ENCODE data around the gene FAM20C. TPM values are rescaled to one million over a fixed set of nuclear protein-coding genes. Genes with fewer than 3 reads are reported as not detected.

Gene FAM20C
- total RNA-seq, 2 donors from 2014 or later: 1.4 to 2.8 TPM

GRCh38 chr7:282621-283020 is 90.2 kb downstream of the FAM20C start:
- no peak overlapping the region for H3K27ac Mint-ChIP-seq

GRCh38 chr7:284762-285722 is 92.7 kb downstream of the FAM20C start:
- Mint-ChIP-seq H3K36me3 (ENCODE audit: low read depth) (peaks cover 5% of the 10 kb centered on the region), H3K4me3 (no peak overlapping the region), H3K27ac (no peak overlapping the region), H3K27me3 (peaks cover 54% of the 10 kb centered on the region), H3K4me1 (peaks cover 2% of the 10 kb centered on the region)
- no peak for ATAC-seq
- no peaks in the 10 kb centered on the region for H3K9me3 ChIP-seq (ENCODE audit: control insufficient read depth, low read length, poor library complexity, severe bottlenecking)
- DNase-seq: no peak

More at GRCh38 chr7:282621-283020, 90.2 kb downstream of the FAM20C start:
- Mint-ChIP-seq H3K36me3 (ENCODE audit: low read depth) (peaks cover 5% of the 10 kb centered on the region), H3K27me3 (peaks cover 38% of the 10 kb centered on the region), H3K4me3 (no peak overlapping the region), H3K4me1 (peaks cover 2% of the 10 kb centered on the region)
- no peak for ATAC-seq
- no peaks in the 10 kb centered on the region for H3K9me3 ChIP-seq (ENCODE audit: control insufficient read depth, low read length, poor library complexity, severe bottlenecking)
- no peak for DNase-seq

- no peaks in the 10 kb centered on the region for H3K9me3 ChIP-seq (ENCODE audit: control insufficient read depth, low read length, poor library complexity, severe bottlenecking)
- Mint-ChIP-seq H3K4me3 (no peak overlapping the region), H3K36me3 (ENCODE audit: low read depth) (peaks cover 4% of the 10 kb centered on the region), H3K4me1 (peaks cover 2% of the 10 kb centered on the region), H3K27ac (no peak overlapping the region), H3K27me3 (peaks cover 50% of the 10 kb centered on the region)
- ATAC-seq: no peak
- DNase-seq: no peak
These were observed 93.4 kb downstream of the FAM20C start for GRCh38 chr7:285731-286130.

- DNase-seq: no peak
- peaks cover 2% of the 10 kb centered on the region for H3K36me3 Mint-ChIP-seq (ENCODE audit: low read depth)
- H3K4me1 Mint-ChIP-seq: peaks cover 2% of the 10 kb centered on the region
- H3K9me3 ChIP-seq (ENCODE audit: control insufficient read depth, low read length, poor library complexity, severe bottlenecking): no peaks in the 10 kb centered on the region
- no peak for ATAC-seq
- peaks cover 44% of the 10 kb centered on the region for H3K27me3 Mint-ChIP-seq
- no peak overlapping the region for H3K27ac Mint-ChIP-seq
- no peak overlapping the region for H3K4me3 Mint-ChIP-seq
These were observed 93.9 kb downstream of the FAM20C start for GRCh38 chr7:286266-286665.

GRCh38 chr7:288671-289101 is 96.3 kb downstream of the FAM20C start:
- peaks cover 2% of the 10 kb centered on the region for H3K36me3 Mint-ChIP-seq (ENCODE audit: low read depth)
- peaks cover 2% of the 10 kb centered on the region for H3K4me1 Mint-ChIP-seq
- DNase-seq (no peak), ATAC-seq (no peak)
- no peaks in the 10 kb centered on the region for H3K9me3 ChIP-seq (ENCODE audit: control insufficient read depth, low read length, poor library complexity, severe bottlenecking)
- no peak overlapping the region for H3K27ac Mint-ChIP-seq
- no peak overlapping the region for H3K4me3 Mint-ChIP-seq
- peaks cover 60% of the 10 kb centered on the region for H3K27me3 Mint-ChIP-seq

GRCh38 chr7:289209-289755 is 96.9 kb downstream of the FAM20C start:
- no peak overlapping the region for H3K4me3 Mint-ChIP-seq
- peaks cover 2% of the 10 kb centered on the region for H3K36me3 Mint-ChIP-seq (ENCODE audit: low read depth)
- H3K4me1 Mint-ChIP-seq: peaks cover 2% of the 10 kb centered on the region
- DNase-seq (no peak), ATAC-seq (no peak)
- H3K27me3 Mint-ChIP-seq: peaks cover 63% of the 10 kb centered on the region
- no peak overlapping the region for H3K27ac Mint-ChIP-seq
- no peaks in the 10 kb centered on the region for H3K9me3 ChIP-seq (ENCODE audit: control insufficient read depth, low read length, poor library complexity, severe bottlenecking)

GRCh38 chr7:289756-290553 is 97.6 kb downstream of the FAM20C start, which contains the start of gene FOXL3:
TSS of gene FOXL3 (plus strand) at chr7:290170. CDS start at chr7:290170, 0 bp downstream.
- no peaks in the 10 kb centered on the region for H3K9me3 ChIP-seq (ENCODE audit: control insufficient read depth, low read length, poor library complexity, severe bottlenecking)
- no peak for ATAC-seq
- Mint-ChIP-seq H3K4me3 (no peak within 1 kb of the TSS), H3K27ac (no peak within 1 kb of the TSS), H3K4me1 (peaks cover 2% of the 10 kb centered on the region), H3K27me3 (peaks cover 63% of the 10 kb centered on the region), H3K36me3 (ENCODE audit: low read depth) (peaks cover 2% of the 10 kb centered on the region)
- DNase-seq: no peak

GRCh38 chr7:290554-291372 is 98.4 kb downstream of the FAM20C start:
- peaks cover 57% of the 10 kb centered on the region for H3K27me3 Mint-ChIP-seq
- H3K36me3 Mint-ChIP-seq (ENCODE audit: low read depth): no peaks in the 10 kb centered on the region
- ATAC-seq (no peak), DNase-seq (no peak)
- H3K4me3 Mint-ChIP-seq: no peak overlapping the region
- no peaks in the 10 kb centered on the region for H3K9me3 ChIP-seq (ENCODE audit: control insufficient read depth, low read length, poor library complexity, severe bottlenecking)
- H3K4me1 Mint-ChIP-seq: peaks cover 2% of the 10 kb centered on the region
- no peak overlapping the region for H3K27ac Mint-ChIP-seq

GRCh38 chr7:291373-292092 is 99.2 kb downstream of the FAM20C start:
- DNase-seq (no peak), ATAC-seq (no peak)
- Mint-ChIP-seq H3K36me3 (ENCODE audit: low read depth) (no peaks in the 10 kb centered on the region), H3K4me3 (no peak overlapping the region), H3K4me1 (peaks cover 2% of the 10 kb centered on the region), H3K27me3 (peaks cover 54% of the 10 kb centered on the region), H3K27ac (no peak overlapping the region)
- no peaks in the 10 kb centered on the region for H3K9me3 ChIP-seq (ENCODE audit: control insufficient read depth, low read length, poor library complexity, severe bottlenecking)

- ATAC-seq (no peak), DNase-seq (no peak)
- no peak overlapping the region for H3K27ac Mint-ChIP-seq
- H3K27me3 Mint-ChIP-seq: peaks cover 52% of the 10 kb centered on the region
- H3K36me3 Mint-ChIP-seq (ENCODE audit: low read depth): no peaks in the 10 kb centered on the region
- H3K9me3 ChIP-seq (ENCODE audit: control insufficient read depth, low read length, poor library complexity, severe bottlenecking): no peaks in the 10 kb centered on the region
- peaks cover 2% of the 10 kb centered on the region for H3K4me1 Mint-ChIP-seq
- H3K4me3 Mint-ChIP-seq: no peak overlapping the region
These were observed 99.9 kb downstream of the FAM20C start for GRCh38 chr7:292226-292625.

GRCh38 chr7:292826-293225 is 100.5 kb downstream of the FAM20C start:
- no peak for ATAC-seq
- H3K27ac Mint-ChIP-seq: no peak overlapping the region
- H3K4me1 Mint-ChIP-seq: no peaks in the 10 kb centered on the region
- DNase-seq: no peak
- peaks cover 46% of the 10 kb centered on the region for H3K27me3 Mint-ChIP-seq
- H3K4me3 Mint-ChIP-seq: no peak overlapping the region
- H3K9me3 ChIP-seq (ENCODE audit: control insufficient read depth, low read length, poor library complexity, severe bottlenecking): no peaks in the 10 kb centered on the region
- no peaks in the 10 kb centered on the region for H3K36me3 Mint-ChIP-seq (ENCODE audit: low read depth)

All from T-helper 17 cell (primary cell).